Keratinocyte (primary cell): Measurements from ENCODE around the gene GSG1. TPM values are rescaled to one million over a fixed set of nuclear protein-coding genes. Genes with fewer than 3 reads are reported as not detected.

Source experiments
- DNase-seq: peaks from one replicate; pipeline ENCODE4 v3.0.0-alpha.2; 2011; ENCODE audit warnings: low read depth, missing footprints, low spot score
- FAIRE-seq: peaks from 2 replicates; lab custom pipeline; 2011; peaks lifted over from hg19 to GRCh38; lab: Jason Lieb, UNC
- H2AFZ ChIP-seq: 2 replicates; pipeline ENCODE4 v1.6.0; 2012; ENCODE audit warnings: low read length, control low read depth, inconsistent platforms; ENCODE audit not compliant: control insufficient read depth
- H3K27ac ChIP-seq: 2 replicates; pipeline ENCODE4 v1.5.1; 2011; ENCODE audit warnings: low read length; ENCODE audit not compliant: control insufficient read depth, insufficient read depth
- H3K27me3 ChIP-seq: 3 replicates; pipeline ENCODE4 v1.6.0; 2011; ENCODE audit warnings: low read length; ENCODE audit not compliant: control insufficient read depth, insufficient read depth; ENCODE audit errors: extremely low read depth
- H3K36me3 ChIP-seq, 2 experiments: 2 replicates in 1 of 2; 3 replicates in 1 of 2; pipeline ENCODE4 v1.5.1; 2011; ENCODE audit warnings: low read length in 2 of 2, mild to moderate bottlenecking in 1 of 2; ENCODE audit not compliant: control insufficient read depth in 2 of 2, insufficient read depth in 2 of 2; ENCODE audit errors: extremely low read depth in 1 of 2
- H3K4me1 ChIP-seq: 3 replicates; pipeline ENCODE4 v1.5.1; 2011; ENCODE audit warnings: low read length; ENCODE audit not compliant: control insufficient read depth, insufficient read depth; ENCODE audit errors: extremely low read depth
- H3K4me2 ChIP-seq: 3 replicates; pipeline ENCODE4 v1.6.0; 2011; ENCODE audit warnings: low read depth, low read length; ENCODE audit not compliant: control insufficient read depth, insufficient read depth; ENCODE audit errors: extremely low read depth
- H3K4me3 ChIP-seq, 3 experiments: fragments of 200-600 bp in 1 of 3; sonication (generic) in 1 of 3; 2 replicates in 2 of 3; 3 replicates in 1 of 3; pipeline ENCODE4 v1.5.1; 2011 to 2016; ENCODE audit warnings: low read length in 3 of 3, mild to moderate bottlenecking in 3 of 3, control low read depth in 2 of 3, inconsistent platforms in 1 of 3, low read depth in 1 of 3, mixed read lengths in 1 of 3, mixed run types in 1 of 3, moderate library complexity in 1 of 3; ENCODE audit not compliant: control insufficient read depth in 2 of 3, insufficient read depth in 2 of 3; ENCODE audit errors: extremely low read depth in 1 of 3
- H3K79me2 ChIP-seq: 2 replicates; pipeline ENCODE4 v1.6.0; 2012; ENCODE audit warnings: low read length; ENCODE audit not compliant: control insufficient read depth, insufficient read depth
- H3K9ac ChIP-seq: 3 replicates; pipeline ENCODE4 v1.6.0; 2011; ENCODE audit warnings: low read length; ENCODE audit not compliant: control insufficient read depth, insufficient read depth; ENCODE audit errors: extremely low read depth
- H3K9me1 ChIP-seq: 3 replicates; pipeline ENCODE4 v1.6.0; 2011; ENCODE audit warnings: low read length; ENCODE audit not compliant: control insufficient read depth, insufficient read depth; ENCODE audit errors: extremely low read depth
- H3K9me3 ChIP-seq: 2 replicates; pipeline ENCODE4 v1.5.1; 2012; ENCODE audit warnings: low read depth, low read length; ENCODE audit not compliant: control insufficient read depth
- H4K20me1 ChIP-seq: 3 replicates; pipeline ENCODE4 v1.6.0; 2011; ENCODE audit warnings: low read length; ENCODE audit not compliant: control insufficient read depth, insufficient read depth; ENCODE audit errors: extremely low read depth
- CTCF ChIP-seq, 3 experiments: IDR thresholded peaks in 1 of 3; conservative IDR thresholded peaks in 1 of 3; optimal IDR thresholded peaks in 1 of 3; 2 replicates in 2 of 3; 3 replicates in 1 of 3; pipeline versions ENCODE3 to v1.5.1; 2011; ENCODE audit warnings: low read length in 3 of 3, mild to moderate bottlenecking in 3 of 3, moderate library complexity in 2 of 3, control low read depth in 1 of 3, inconsistent platforms in 1 of 3; ENCODE audit not compliant: insufficient read depth in 2 of 3; ENCODE audit errors: extremely low read depth in 1 of 3
- EZH2 ChIP-seq: IDR thresholded peaks from one replicate; pipeline ENCODE4 v1.6.1; 2012; ENCODE audit warnings: inconsistent platforms, mild to moderate bottlenecking, low read length, moderate library complexity
- dilution Hi-C: fragments of 300-500 bp; cut with MboI; formaldehyde crosslinking; loops from one replicate; pipeline ENCODE4 v1.7.0; 2020; ENCODE audit warnings: low sequenced_read_pairs; ENCODE audit not compliant: extremely low pct_ligation_motif_present
- polyA plus RNA-seq, 5 experiments: library from polyadenylated mRNA; depleted of rRNA in 3 of 5; stranded (reverse) in 3 of 5; stranded (forward) in 1 of 5; unstranded in 1 of 5; fragments of >200 nt; gene quantifications; 1 replicate in 1 of 5; 2 replicates in 3 of 5; 3 replicates in 1 of 5; pipeline versions ENCODE4 v1.2.1 to v1.2.3, GENCODE V29; 2011 to 2012; ENCODE audit warnings: missing spikeins in 2 of 5, low read depth in 1 of 5, low replicate concordance in 1 of 5

The GSG1 gene
- polyA plus RNA-seq, 1 donor (not counting 4 experiments of a cell fraction or from before 2014, with no cell fraction given), result 0.05 TPM

GRCh38 chr12:13066014-13066413, 37.5 kb downstream of the GSG1 start:
- no peaks in the 10 kb centered on the region for H4K20me1 ChIP-seq
- no peak overlapping the region for H3K9ac ChIP-seq
- H3K4me3 ChIP-seq, result no peak overlapping the region
- DNase-seq (no peak), FAIRE-seq (no peak)
- TF ChIP-seq EZH2 (no peak), CTCF (optimal IDR thresholded peaks at IDR 0.05 in 1 of 3, IDR thresholded peaks at IDR 0.05 in 1 of 3, conservative IDR thresholded peaks at IDR 0.05 in 1 of 3; ENCODE audit: extremely low read depth in 1 of 3, insufficient read depth in 2 of 3, low read length in 3 of 3) (no peak)
- no peaks in the 10 kb centered on the region for H3K9me1 ChIP-seq
- no peaks in the 10 kb centered on the region for H3K27me3 ChIP-seq
- no peak overlapping the region for H3K27ac ChIP-seq
- dilution Hi-C loops, result no loop called here
- H3K4me1 ChIP-seq, result peaks cover 4% of the 10 kb centered on the region
- H2AFZ ChIP-seq, result no peak overlapping the region
- no peaks in the 10 kb centered on the region for H3K9me3 ChIP-seq
- no peaks in the 10 kb centered on the region for H3K79me2 ChIP-seq
- H3K4me2 ChIP-seq, result no peak overlapping the region
- H3K36me3 ChIP-seq, result peaks cover 3% of the 10 kb centered on the region in 2 experiments

- DNase-seq (no peak), FAIRE-seq (no peak)
- Histone ChIP-seq H3K79me2 (no peaks in the 10 kb centered on the region), H3K9me1 (no peaks in the 10 kb centered on the region), H3K4me1 (no peaks in the 10 kb centered on the region), H3K9me3 (no peaks in the 10 kb centered on the region), H3K27ac (no peak overlapping the region), H3K27me3 (no peaks in the 10 kb centered on the region), H3K4me2 (no peak overlapping the region), H4K20me1 (no peaks in the 10 kb centered on the region), H3K9ac (no peak overlapping the region), H3K4me3 (no peak overlapping the region), H2AFZ (no peak overlapping the region), H3K36me3 (peaks cover 3 to 6% of the 10 kb centered on the region in 2 experiments)
- TF ChIP-seq EZH2, result no peak
- TF ChIP-seq CTCF (optimal IDR thresholded peaks at IDR 0.05 in 1 of 3, IDR thresholded peaks at IDR 0.05 in 1 of 3, conservative IDR thresholded peaks at IDR 0.05 in 1 of 3; ENCODE audit: extremely low read depth in 1 of 3, insufficient read depth in 2 of 3, low read length in 3 of 3), result no peak
- dilution Hi-C loops, result no loop called here
Measured at GRCh38 chr12:13062669-13063068, 40.8 kb downstream of the GSG1 start.
